Adrenal gland (tissue), 5 donors: ENCODE data around the gene FNDC1.

Source experiments
- CTCF ChIP-seq, 6 experiments: fragments of 450-650 bp in 4 of 6; fragments of 200-600 bp in 2 of 6; sonication (generic) in 1 of 6; IDR thresholded peaks; 1 replicate in 5 of 6; 2 replicates in 1 of 6; pipeline versions ENCODE4 v1.5.1 to v1.8.0; 2016 to 2021; ENCODE audit warnings: antibody characterized with exemption in 6 of 6, mild to moderate bottlenecking in 2 of 6, moderate library complexity in 1 of 6
- POLR2A ChIP-seq, 2 donors: fragments of 450-650 bp; IDR thresholded peaks; one replicate each; pipeline ENCODE4 v1.6.1; 2017; ENCODE audit warnings: antibody characterized with exemption in 2 of 2, mild to moderate bottlenecking in 2 of 2, moderate library complexity in 1 of 2
- donor health status: DM: no; HTN: no; CAD: no.

- no peak for TF ChIP-seq CTCF (IDR thresholded peaks at IDR 0.05)
- no peak for TF ChIP-seq POLR2A (IDR thresholded peaks at IDR 0.05)
Observed at GRCh38 chr6:159232106-159232645, 63.0 kb downstream of the FNDC1 start.
